Inflammatory macrophage (primary cell): ENCODE data around the gene RRAGC.
"Not testable (repeated sequence)": the region's sequence is repeated elsewhere in the genome, so short reads cannot be mapped to it uniquely, and the experiment has no call there.

Source experiments
- DNase-seq, 2 donors: peaks; one replicate each; pipeline ENCODE4 v3.0.0-alpha.2; 2020 to 2022

The RRAGC gene

GRCh38 chr1:38852780-38853179 lies 6.8 kb downstream of the RRAGC start:
- no peak for DNase-seq

DNA sequence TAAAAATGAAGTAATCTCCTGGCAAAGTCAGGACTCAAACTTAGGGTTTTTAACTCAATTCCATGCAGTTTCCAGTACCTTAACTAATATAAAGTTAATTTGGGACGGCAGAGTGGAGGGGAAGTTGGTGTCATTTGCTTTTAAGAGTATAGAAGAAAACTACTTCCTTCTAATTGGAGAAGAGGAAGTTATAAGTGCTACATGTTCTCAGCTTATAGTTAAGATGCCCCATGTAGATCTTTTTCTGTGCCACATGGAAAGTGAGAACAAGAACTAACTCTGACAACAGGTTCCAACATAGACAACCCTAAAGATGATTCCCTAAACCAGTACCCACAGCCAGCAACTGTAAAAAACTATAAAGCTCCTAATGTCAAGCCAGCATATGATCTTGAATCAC lies 11.5 kb downstream of the RRAGC start:
- peak; percentile 42 to 81 for DNase-seq

DNA sequence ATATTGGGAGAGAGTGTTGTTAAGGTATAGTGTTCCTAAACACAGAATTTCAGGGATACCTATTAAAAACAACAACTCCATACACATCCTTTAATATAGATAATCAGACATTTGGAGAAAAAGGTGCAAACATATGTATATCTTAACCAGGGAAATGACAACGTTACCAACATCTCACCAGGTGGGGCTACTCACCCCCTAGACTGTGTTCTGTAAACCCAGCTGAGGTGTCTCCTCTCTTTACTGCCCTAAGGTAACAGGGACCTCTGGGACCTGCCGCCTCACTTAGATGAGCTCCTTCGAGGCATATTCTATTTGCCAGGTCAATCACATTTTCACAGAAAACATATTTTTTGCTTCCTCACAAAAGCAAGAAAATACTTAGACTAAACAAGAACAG lies 13.4 kb downstream of the RRAGC start:
- DNase-seq, result no peak

- DNase-seq, result not testable (repeated sequence)
Measured at GRCh38 chr1:38845088-38845487, 14.5 kb downstream of the RRAGC start.

- DNase-seq, result no peak
Measured at GRCh38 chr1:38840281-38840680, 19.3 kb downstream of the RRAGC start.

GRCh38 chr1:38839363-38839762 lies 20.2 kb downstream of the RRAGC start:
- DNase-seq, result no peak

GRCh38 chr1:38836316-38836715 lies 23.3 kb downstream of the RRAGC start:
- DNase-seq, result not testable (repeated sequence)

GRCh38 chr1:38834937-38835827 lies 24.4 kb downstream of the RRAGC start:
- peak; percentile 79 to 84 for DNase-seq

DNA sequence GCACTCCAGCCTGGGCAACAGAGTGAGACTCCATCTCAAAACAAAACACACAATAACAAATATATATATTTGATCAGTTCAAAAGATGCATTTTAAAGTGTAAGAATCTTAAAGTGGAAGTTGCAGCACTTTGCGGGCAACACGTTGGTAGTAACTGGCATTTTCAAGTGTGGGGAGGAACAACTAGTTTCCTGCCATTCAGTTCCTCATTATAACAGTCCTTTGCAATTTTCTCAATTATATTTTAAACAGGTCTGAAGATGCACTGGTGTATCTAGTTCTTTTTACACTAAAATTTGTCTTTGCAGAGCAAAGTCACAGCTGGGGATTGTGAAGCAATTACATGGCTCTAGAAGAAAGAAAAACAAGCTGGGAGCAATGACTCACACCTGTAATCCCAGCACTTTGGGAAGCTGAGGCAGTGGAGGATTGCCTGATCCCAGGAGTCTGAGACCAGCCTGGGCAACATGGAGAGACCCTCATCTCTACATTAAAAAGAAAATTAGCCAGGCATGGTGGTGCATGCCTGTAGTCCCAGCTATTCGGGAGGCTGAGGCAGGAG lies 25.3 kb downstream of the RRAGC start:
- DNase-seq, result peak; percentile 54 to 61

GRCh38 chr1:38833146-38833545 lies 26.4 kb downstream of the RRAGC start:
- no peak for DNase-seq

DNA sequence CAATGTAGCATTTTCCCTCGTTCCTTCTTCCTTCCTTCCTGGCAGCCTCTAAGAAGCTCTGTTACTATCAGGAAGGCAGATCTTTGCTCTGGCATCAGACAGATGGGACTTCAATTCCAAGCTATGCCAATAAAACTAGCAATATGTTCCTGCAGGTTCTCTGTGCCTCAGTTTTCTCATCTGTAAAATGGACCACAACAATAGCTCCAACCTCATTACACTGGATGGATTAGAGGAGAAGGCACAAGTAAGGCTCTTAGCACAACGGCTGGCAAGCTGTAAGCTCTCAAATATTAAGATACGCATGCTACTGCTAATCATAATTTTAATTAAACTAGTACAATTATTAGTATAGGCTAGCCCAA lies 27.2 kb downstream of the RRAGC start:
- DNase-seq, result no peak

GRCh38 chr1:38831731-38832369 lies 27.7 kb downstream of the RRAGC start:
- no peak for DNase-seq

DNA sequence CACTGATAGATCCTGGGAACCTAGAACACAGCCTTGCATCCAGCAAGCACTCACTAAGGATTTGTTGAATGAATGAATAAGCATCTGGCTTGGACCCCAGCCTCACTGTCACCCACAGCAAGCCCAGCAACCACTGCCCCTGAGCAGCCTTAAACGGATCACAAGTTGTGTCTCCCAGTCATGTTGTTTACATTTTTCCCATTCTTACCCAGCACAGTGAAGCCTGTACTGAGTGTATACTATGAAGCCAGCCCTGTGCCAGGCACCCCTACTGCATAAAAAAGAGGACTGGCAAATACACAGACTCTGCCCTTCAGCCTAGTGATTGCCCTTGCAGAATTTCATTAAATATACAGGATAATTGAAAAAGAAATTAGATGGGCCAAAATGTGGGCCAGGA lies 30.2 kb downstream of the RRAGC start:
- DNase-seq, result no peak

GRCh38 chr1:38827318-38827717 lies 32.3 kb downstream of the RRAGC start:
- DNase-seq, result no peak

DNA sequence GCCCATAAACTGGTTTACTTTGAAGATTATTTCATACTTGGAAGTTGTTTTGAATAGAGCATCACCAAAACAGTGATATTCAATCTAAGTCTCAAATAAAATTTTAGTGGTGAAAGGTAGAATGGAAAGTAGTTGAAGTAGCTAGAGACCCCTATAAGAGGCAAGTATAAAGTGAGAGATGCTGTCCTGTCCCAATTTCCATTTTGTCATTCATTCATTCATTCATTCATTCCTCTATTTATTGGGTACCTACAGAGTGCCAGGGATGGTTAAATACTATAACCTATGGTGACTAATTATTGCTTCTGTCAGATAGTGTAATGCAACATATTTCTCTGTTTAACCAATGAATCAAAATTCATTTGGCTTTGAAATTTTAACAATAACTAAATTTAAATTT lies 32.7 kb downstream of the RRAGC start:
- DNase-seq, result no peak

GRCh38 chr1:38826262-38826661 lies 33.3 kb downstream of the RRAGC start:
- DNase-seq, result no peak

GRCh38 chr1:38820860-38821259 lies 38.7 kb downstream of the RRAGC start:
- DNase-seq, result no peak

GRCh38 chr1:38819516-38819915 lies 40.1 kb downstream of the RRAGC start:
- DNase-seq, result no peak

- DNase-seq, result no peak
Measured at GRCh38 chr1:38819040-38819439, 40.5 kb downstream of the RRAGC start.

DNA sequence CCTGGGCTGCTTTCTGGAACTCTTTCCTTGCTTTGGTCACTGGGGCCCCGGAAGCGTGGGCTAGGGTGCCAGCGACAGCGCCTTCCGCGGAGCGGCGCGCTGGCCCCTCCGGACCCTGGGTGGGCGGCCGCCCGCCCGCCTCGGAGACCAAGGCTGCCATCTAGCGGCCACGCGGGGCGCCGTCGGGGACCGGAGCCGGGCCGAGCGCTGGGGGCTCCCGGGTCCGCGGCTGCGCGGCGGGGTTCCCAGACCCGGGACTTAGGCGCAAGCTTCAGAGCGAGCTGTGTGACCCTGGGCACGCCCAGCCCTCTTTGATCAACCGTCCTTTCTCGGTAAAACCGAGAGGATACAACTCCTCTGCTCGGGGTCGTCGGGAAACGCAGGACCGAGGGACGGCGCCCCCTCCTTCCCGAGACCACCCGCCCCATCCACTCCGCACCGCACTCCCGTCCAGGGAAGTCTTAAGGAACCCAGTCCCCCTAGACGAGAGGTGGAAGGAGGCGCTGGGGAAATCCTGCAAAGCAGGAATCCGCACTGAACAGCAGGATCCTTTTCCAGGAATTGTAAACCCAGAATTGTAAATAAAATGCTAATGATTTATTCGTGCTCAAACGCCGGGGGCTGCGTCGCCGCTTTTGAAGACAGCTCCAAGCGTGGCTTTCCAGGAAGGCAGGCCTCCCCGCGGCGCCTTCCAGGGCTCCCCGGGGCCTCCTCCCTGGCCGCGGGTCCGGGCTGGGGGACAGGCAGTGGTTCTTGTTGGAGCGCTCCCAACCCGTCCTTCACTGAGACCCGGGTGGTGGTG lies 41.2 kb downstream of the RRAGC start:
- peak in 1 of 2 donors; percentile 28 for DNase-seq

GRCh38 chr1:38817267-38818174 lies 42.1 kb downstream of the RRAGC start:
- DNase-seq, result no peak
